ENCODE measurements around the gene MAS1L.

- TF ChIP-seq CTCF (IDR thresholded peaks at IDR 0.05) (no peak), POLR2A (IDR thresholded peaks at IDR 0.05) (no peak)
Measured at GRCh38 chr6:29439006-29439405, 48.8 kb downstream of the MAS1L start, which contains the start of gene OR10C1.
